ENCODE data around the gene SUN2.

Gene SUN2

GRCh38 chr22:38788021-38788816 is 32.4 kb upstream of the SUN2 start:
- DNase-seq (ENCODE audit: extremely low read depth, low read depth): peak; percentile 75

GRCh38 chr22:38786631-38787030 is 30.8 kb upstream of the SUN2 start:
- TF ChIP-seq CTCF (IDR thresholded peaks at IDR 0.05; ENCODE audit: low read depth, low read length, missing control alignments): no peak
- no peak overlapping the region for H3K4me3 ChIP-seq (replicated peaks; ENCODE audit: low read depth, low read length)
- DNase-seq (ENCODE audit: extremely low read depth, low read depth): no peak

More at GRCh38 chr22:38788021-38788816, 32.4 kb upstream of the SUN2 start:
- TF ChIP-seq CTCF (IDR thresholded peaks at IDR 0.05; ENCODE audit: low read depth, low read length, missing control alignments): no peak
- H3K4me3 ChIP-seq (replicated peaks; ENCODE audit: low read depth, low read length): no peak overlapping the region

GRCh38 chr22:38784856-38785255 is 29.1 kb upstream of the SUN2 start:
- no peak for DNase-seq (ENCODE audit: extremely low read depth, low read depth)
- H3K4me3 ChIP-seq (replicated peaks; ENCODE audit: low read depth, low read length): no peak overlapping the region
- no peak for TF ChIP-seq CTCF (IDR thresholded peaks at IDR 0.05; ENCODE audit: low read depth, low read length, missing control alignments)

- TF ChIP-seq CTCF (IDR thresholded peaks at IDR 0.05; ENCODE audit: low read depth, low read length, missing control alignments): no peak
- H3K4me3 ChIP-seq (replicated peaks; ENCODE audit: low read depth, low read length): no peak overlapping the region
- DNase-seq (ENCODE audit: extremely low read depth, low read depth): no peak
Measured at GRCh38 chr22:38784035-38784434, 28.2 kb upstream of the SUN2 start.

GRCh38 chr22:38783095-38783615 is 27.4 kb upstream of the SUN2 start:
- no peak for TF ChIP-seq CTCF (IDR thresholded peaks at IDR 0.05; ENCODE audit: low read depth, low read length, missing control alignments)
- DNase-seq (ENCODE audit: extremely low read depth, low read depth): no peak
- no peak overlapping the region for H3K4me3 ChIP-seq (replicated peaks; ENCODE audit: low read depth, low read length)

GRCh38 chr22:38782402-38783094 is 26.8 kb upstream of the SUN2 start:
- no peak for DNase-seq (ENCODE audit: extremely low read depth, low read depth)
- no peak overlapping the region for H3K4me3 ChIP-seq (replicated peaks; ENCODE audit: low read depth, low read length)
- no peak for TF ChIP-seq CTCF (IDR thresholded peaks at IDR 0.05; ENCODE audit: low read depth, low read length, missing control alignments)

Measured in HFF-Myc (cell line).